Tibial nerve (tissue), 4 donors: ENCODE data around the gene PKNOX1. TPM values are rescaled to one million over a fixed set of nuclear protein-coding genes. Genes with fewer than 3 reads are reported as not detected.
"Not testable (repeated sequence)": the region's sequence is repeated elsewhere in the genome, so short reads cannot be mapped to it uniquely, and the experiment has no call there.

Source experiments
- DNase-seq, 2 donors: peaks; one replicate each; pipeline ENCODE4 v3.0.0-alpha.2; 2019; ENCODE audit warnings: low spot score in 2 of 2
- H3K27ac ChIP-seq, 4 donors: fragments of 200-600 bp; sonication (generic) in 3 of 4; one replicate each; pipeline ENCODE4 v1.5.1; 2017 to 2019; ENCODE audit warnings: mild to moderate bottlenecking in 1 of 4
- H3K27me3 ChIP-seq, 2 donors: fragments of 200-600 bp; sonication (generic) in 1 of 2; one replicate each; pipeline versions ENCODE4 v1.5.1 to v1.6.0; 2017 to 2019
- H3K36me3 ChIP-seq, 3 donors: fragments of 200-600 bp; sonication (generic); one replicate each; pipeline ENCODE4 v1.5.1; 2018 to 2019
- H3K4me1 ChIP-seq, 4 donors: fragments of 200-600 bp; sonication (generic) in 3 of 4; one replicate each; pipeline ENCODE4 v1.5.1; 2017 to 2019
- H3K4me3 ChIP-seq, 4 donors: fragments of 200-600 bp; sonication (generic) in 3 of 4; one replicate each; pipeline ENCODE4 v1.5.1; 2017 to 2019; ENCODE audit warnings: mild to moderate bottlenecking in 1 of 4, moderate library complexity in 1 of 4
- H3K9me3 ChIP-seq, 4 donors: fragments of 200-600 bp; sonication (generic) in 3 of 4; one replicate each; pipeline ENCODE4 v1.5.1; 2017 to 2019
- EP300 ChIP-seq, 2 donors: sonication (generic); formaldehyde crosslinking; IDR thresholded peaks; one replicate each; pipeline ENCODE4 v1.6.1; 2017; ENCODE audit warnings: antibody characterized with exemption in 2 of 2, mild to moderate bottlenecking in 1 of 2
- POLR2A ChIP-seq, 2 donors: fragments of 450-650 bp; IDR thresholded peaks; one replicate each; pipeline ENCODE4 v1.6.1; 2017; ENCODE audit warnings: antibody characterized with exemption in 2 of 2, mild to moderate bottlenecking in 2 of 2, moderate library complexity in 2 of 2
- WGBS, 2 donors: methylation state at CpG; one replicate each; pipeline ENCODE4 v1.1.5; 2018; 5-methylcytosine and 5-hydroxymethylcytosine counted together
- total RNA-seq, 4 donors: library from RNA; depleted of rRNA; stranded (reverse); fragments of >200 nt; gene quantifications; one replicate each; pipeline ENCODE4 v1.1.0, GENCODE V29; 2016
- TF ChIP-seq, protein P1 (sequence below), 5 experiments: fragments of 200-600 bp in 3 of 5; fragments of 450-650 bp in 2 of 5; sonication (generic) in 3 of 5; IDR thresholded peaks; one replicate each; pipeline ENCODE4 v1.5.1; 2016 to 2019; ENCODE audit warnings: antibody characterized with exemption in 5 of 5, mild to moderate bottlenecking in 3 of 5, moderate library complexity in 2 of 5

PKNOX1 gene
- total RNA-seq, 4 donors from 2014 or later = 9.0 to 23.7 (median 12.3) TPM

DNA sequence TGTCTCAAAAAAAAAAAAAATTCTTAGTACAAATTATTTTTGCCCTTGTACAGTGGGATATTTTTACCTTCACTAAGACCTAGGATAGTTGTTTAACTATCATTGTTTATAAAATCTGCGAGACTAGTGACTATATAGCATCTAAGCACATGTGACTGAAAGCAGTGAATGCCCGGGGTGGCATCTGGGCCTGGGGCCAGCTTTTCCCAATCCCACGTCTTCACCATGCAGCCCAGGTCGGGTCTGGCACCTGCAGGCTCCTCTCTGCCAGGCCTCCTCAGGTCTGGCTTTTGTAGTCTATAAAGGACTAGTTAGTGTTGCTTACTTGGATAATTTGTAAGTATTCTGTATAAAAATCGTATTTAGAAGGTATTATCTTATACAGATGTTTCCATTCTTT, 60.5 kb downstream of the PKNOX1 start:
- no peaks in the 10 kb centered on the region for H3K27me3 ChIP-seq
- TF ChIP-seq, protein P1, sequence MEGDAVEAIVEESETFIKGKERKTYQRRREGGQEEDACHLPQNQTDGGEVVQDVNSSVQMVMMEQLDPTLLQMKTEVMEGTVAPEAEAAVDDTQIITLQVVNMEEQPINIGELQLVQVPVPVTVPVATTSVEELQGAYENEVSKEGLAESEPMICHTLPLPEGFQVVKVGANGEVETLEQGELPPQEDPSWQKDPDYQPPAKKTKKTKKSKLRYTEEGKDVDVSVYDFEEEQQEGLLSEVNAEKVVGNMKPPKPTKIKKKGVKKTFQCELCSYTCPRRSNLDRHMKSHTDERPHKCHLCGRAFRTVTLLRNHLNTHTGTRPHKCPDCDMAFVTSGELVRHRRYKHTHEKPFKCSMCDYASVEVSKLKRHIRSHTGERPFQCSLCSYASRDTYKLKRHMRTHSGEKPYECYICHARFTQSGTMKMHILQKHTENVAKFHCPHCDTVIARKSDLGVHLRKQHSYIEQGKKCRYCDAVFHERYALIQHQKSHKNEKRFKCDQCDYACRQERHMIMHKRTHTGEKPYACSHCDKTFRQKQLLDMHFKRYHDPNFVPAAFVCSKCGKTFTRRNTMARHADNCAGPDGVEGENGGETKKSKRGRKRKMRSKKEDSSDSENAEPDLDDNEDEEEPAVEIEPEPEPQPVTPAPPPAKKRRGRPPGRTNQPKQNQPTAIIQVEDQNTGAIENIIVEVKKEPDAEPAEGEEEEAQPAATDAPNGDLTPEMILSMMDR (IDR thresholded peaks at IDR 0.05) = no peak
- TF ChIP-seq POLR2A (IDR thresholded peaks at IDR 0.05) (no peak), EP300 (IDR thresholded peaks at IDR 0.05) (no peak)
- H3K36me3 ChIP-seq = peaks cover 0 to 39% (median 0%) of the 10 kb centered on the region in 3 donors
- peaks cover 0 to 12% (median 0%) of the 10 kb centered on the region in 4 donors for H3K4me1 ChIP-seq
- 69 to 76% methylated on average over 5 of the region's 5 CpGs for WGBS, 2 donors
- no peaks in the 10 kb centered on the region for H3K9me3 ChIP-seq
- H3K4me3 ChIP-seq = no peak overlapping the region
- H3K27ac ChIP-seq = no peak overlapping the region
- DNase-seq = no peak

DNA sequence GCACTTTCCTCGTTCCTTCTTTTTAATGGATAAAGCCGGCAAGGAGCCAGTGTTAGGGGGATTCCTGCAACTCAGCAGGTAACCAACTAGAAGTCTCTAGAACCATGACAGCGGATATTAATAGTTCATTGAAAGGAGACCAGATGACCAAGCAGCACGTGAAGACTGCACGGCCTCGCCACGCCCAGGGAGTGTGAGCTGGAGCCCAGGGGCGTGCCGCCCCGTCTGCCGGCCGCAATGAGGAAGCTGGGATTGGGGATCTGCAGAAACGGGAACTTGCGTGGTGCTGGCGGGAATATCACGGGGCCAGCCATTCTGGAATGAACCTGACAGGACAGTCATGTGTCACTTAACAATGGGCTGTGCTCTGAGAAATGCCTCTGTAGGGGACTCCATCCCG, 62.5 kb downstream of the PKNOX1 start:
- H3K27me3 ChIP-seq, H3K9me3 ChIP-seq, H3K4me3 ChIP-seq, H3K27ac ChIP-seq, H3K4me1 ChIP-seq, DNase-seq: not testable (repeated sequence)
- WGBS, 2 donors = no CpG with 5 or more reads among the region's 17 CpGs
- peaks cover 0 to 23% (median 0%) of the 10 kb centered on the region in 3 donors for H3K36me3 ChIP-seq

DNA sequence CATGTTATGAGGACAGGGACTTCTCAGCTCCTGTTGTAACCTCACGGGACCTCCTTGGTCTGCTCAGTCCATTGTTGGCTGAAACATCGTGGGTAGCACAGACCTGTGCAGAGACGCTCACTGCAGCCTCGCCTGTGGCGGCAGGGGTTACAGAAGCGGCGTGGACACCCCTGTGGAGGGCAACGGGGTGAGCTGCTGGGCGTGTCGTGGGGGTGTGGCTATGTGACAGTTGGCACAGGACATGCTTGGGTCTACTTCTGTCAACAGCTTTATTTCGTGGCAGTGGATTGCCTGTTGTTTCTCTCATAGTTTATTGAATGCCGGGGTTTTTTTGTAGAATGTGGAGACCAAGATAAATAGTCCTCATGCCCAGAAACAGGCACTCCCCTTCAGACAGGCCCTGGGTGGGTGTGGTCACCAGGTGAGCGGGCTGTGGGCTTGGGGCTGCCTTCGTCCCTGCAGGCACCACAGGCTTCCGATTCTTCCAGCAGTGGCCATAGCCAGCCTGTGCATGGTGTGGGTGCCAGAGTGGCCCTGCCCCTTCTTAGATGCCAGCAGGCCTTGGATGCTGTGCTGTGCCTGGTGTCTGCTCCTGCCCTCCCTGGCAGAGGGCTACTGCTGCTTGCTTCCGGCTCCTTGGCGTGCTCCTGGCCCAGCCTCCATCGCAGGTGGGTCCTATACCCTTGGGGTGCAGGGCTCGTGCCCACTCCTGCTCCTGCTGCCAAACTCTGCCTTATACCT, 63.7 kb downstream of the PKNOX1 start:
- WGBS, 2 donors = 70 to 90% methylated on average over 10 to 12 of the region's 19 CpGs
- H3K27me3 ChIP-seq, DNase-seq, H3K4me1 ChIP-seq, H3K4me3 ChIP-seq, H3K27ac ChIP-seq, H3K9me3 ChIP-seq: not testable (repeated sequence)
- peaks cover 0 to 11% (median 0%) of the 10 kb centered on the region in 3 donors for H3K36me3 ChIP-seq

DNA sequence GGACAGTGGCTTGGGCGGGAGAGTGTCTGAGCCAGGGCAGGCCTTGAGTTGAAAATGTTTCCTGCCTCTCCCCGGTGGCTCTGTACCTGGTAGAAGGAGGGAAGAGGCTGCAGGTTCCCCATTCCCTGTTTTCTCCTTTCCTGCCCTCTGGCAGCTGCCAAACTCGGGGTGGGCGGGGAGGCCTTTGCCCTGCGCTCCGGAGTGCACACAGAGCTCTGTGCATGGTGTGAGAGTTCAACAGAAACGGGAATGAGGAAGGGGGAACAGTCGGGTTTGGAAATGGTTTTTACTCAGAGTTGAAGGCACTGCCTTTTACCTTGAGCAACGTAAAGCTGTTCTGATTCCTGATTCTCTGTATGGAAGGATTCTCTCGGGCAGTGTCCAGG, 64.3 kb downstream of the PKNOX1 start:
- 80 to 86% methylated on average over 2 to 4 of the region's 10 CpGs for WGBS, 2 donors
- not testable (repeated sequence) for H3K36me3 ChIP-seq, DNase-seq, H3K4me3 ChIP-seq, H3K27ac ChIP-seq, H3K27me3 ChIP-seq, H3K4me1 ChIP-seq, H3K9me3 ChIP-seq

DNA sequence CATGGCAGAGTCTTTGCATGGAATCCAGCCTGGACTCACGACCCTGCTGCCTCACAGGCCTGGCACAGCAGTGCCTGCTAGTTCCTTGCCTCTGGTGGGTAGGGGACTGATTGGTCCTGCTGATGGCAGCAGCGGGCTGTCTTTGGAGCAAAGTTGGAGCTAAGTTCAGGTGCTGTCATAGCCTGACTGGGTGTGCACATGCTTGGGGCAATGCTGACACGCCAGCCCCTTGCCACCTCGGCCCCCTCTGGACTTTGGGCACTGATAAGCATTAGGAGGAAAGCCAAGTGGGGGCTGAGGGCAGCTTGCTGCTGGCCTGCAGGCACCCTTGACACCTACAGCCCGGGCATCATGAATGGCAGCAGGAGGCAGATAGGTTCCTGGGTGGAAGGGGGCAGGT, 67.8 kb downstream of the PKNOX1 start:
- not testable (repeated sequence) for H3K27me3 ChIP-seq, H3K4me3 ChIP-seq, H3K9me3 ChIP-seq, H3K4me1 ChIP-seq, H3K36me3 ChIP-seq, DNase-seq, H3K27ac ChIP-seq
- no CpG with 5 or more reads among the region's 5 CpGs for WGBS, 2 donors

DNA sequence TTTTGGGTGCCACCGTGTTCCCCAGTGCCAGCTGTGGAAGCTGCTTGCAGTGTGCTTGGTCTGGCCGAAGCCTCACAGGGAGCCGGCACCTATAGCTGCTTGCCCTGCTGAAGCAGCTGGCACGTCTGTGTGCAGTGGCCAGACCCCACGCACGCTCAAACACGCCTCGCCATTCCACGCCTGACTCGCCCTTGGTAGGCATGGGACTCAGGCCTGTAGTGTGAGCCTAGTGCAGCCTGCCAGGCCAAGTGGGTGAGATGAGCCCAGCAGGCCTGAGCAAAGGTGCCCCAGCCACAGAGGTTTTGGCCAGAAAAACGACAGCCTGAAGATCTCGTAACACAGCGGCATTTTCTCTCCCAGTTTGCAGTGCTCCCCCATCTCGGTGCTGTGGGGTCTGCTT, 68.9 kb downstream of the PKNOX1 start:
- not testable (repeated sequence) for H3K4me1 ChIP-seq, H3K27me3 ChIP-seq, DNase-seq, H3K27ac ChIP-seq, H3K36me3 ChIP-seq, H3K4me3 ChIP-seq, H3K9me3 ChIP-seq
- WGBS, 2 donors = 60 to 98% methylated on average over 1 to 9 of the region's 14 CpGs

DNA sequence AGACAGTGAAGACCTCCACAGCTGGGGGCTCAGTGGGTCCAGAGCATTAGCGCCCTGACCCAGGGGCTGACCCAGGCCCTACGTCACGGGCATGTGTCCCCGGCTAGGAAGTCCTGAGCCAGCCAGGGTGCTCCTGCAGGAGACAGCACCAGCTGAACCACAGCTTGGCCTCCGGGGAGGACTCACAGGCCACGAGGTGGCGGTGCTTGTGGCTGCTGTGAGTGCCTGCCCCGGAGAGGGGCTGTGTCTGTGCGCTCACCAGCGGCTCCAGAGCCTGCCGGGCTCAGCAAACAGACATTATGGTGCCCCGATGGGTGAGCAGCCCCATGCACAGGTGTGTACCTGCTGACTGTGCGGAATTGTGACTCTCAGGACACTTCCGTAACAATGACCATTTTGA, 70.2 kb downstream of the PKNOX1 start:
- H3K27me3 ChIP-seq, H3K4me1 ChIP-seq, DNase-seq, H3K36me3 ChIP-seq, H3K27ac ChIP-seq, H3K9me3 ChIP-seq, H3K4me3 ChIP-seq: not testable (repeated sequence)
- no CpG with 5 or more reads among the region's 14 CpGs for WGBS, 2 donors

DNA sequence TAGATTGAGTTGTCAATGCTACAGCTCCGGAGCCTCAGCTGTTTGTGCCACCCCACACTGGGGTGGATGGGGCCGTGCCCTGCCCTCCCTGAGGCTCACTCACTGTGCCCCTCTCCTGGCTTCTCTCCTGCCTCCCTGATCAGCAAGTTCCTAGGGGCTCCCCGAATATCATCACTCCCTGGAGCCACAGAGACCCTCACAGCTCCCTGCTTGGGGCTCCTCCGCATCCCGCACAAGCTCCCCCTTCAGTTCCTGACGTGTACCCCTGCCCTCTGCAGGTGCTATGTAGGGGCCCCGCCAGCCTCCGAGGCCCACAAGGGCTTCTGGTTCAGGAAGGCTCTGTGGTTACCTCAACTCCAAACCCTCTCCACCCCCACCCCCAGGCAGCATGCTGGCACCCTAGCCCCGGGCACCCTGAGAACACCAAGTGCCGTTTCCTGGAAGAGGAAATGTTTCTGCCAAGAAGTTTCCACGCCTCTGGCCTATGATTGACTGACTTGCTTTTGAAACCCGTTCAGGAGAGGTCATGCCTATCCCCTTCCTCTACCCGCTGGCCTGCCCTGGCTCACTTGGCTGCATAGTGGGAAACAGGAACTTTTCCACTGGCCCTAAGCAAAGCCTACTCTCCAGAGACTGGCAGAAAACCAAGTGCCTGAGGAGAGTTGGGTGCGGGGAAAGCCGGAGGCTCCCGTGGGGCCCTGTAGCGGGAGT, 71.0 kb downstream of the PKNOX1 start:
- H3K27ac ChIP-seq = peak overlapping the region in 1 of 4 donors; percentile 28
- not testable (repeated sequence) for H3K4me1 ChIP-seq, H3K27me3 ChIP-seq, DNase-seq, H3K4me3 ChIP-seq, H3K36me3 ChIP-seq, H3K9me3 ChIP-seq
- WGBS, 2 donors = 51 to 55% methylated on average over 4 to 5 of the region's 17 CpGs

DNA sequence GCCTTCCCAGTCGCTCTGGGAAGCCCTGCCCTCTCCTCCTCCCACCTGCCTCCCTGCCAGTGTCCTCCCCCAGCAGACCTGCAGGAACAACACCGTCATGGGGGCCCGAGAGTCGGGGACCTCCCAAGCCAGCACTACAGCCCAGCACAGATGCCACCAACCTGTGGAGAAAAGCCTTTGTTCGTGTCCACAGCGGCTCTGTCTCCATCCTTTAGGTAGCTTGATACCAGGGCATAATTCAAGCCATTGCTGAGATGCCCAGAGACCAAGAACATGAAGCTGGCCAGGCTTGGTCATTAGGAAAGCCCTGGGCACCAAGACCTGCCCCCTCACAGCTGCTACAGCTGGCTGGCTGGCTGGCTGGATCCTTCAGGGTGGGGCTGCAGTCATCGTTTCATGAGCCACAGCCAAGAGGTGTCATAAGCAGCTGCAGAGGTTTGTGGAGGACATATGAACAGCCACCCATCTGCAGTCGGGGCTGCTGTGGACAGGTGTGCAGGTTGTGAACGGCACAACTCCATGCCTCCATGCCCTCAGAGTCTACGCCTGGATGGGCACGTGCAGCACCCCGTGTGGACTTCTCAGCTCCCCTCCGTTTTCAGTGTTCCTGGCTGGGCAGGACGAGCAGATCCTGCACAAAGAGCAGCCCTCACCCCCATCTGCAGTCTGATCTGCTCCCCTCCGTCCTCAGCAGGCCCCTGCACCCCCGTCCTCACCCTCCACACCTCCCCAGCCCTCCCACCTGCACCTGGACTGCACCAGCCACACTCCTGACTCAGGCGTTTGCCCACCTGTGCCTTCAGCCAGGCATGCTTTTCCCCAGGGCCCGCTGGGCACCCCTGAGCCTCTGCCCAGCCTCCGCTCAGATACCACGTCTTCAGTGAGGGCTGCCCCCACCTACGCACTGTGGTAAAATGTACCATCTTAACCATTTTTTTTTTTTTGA, 71.8 kb downstream of the PKNOX1 start:
- H3K27ac ChIP-seq, DNase-seq, H3K36me3 ChIP-seq, H3K4me3 ChIP-seq, H3K9me3 ChIP-seq, H3K4me1 ChIP-seq, H3K27me3 ChIP-seq: not testable (repeated sequence)
- 68 to 97% methylated on average over 6 of the region's 21 CpGs for WGBS, 2 donors

DNA sequence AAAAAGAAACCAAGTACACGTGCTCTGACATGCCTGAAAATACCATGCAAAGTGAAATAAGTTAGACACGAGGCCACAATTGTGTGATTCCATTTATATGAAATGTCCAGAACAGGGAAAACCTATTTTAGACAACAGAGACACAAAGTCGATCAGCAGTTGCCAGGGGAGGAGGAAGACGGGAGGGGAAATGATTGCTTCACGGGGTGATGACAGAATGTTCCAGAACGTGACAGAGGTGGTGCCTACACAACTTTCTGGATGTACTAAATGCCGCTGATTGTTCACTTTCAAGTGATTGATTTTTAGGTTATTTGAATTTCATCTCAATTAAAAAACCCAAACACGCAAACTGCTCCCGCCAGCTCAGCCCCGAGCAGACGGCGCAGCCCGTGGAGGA, 78.8 kb downstream of the PKNOX1 start:
- not testable (repeated sequence) for H3K9me3 ChIP-seq, DNase-seq, H3K36me3 ChIP-seq, H3K27ac ChIP-seq, H3K27me3 ChIP-seq, H3K4me3 ChIP-seq, H3K4me1 ChIP-seq
- WGBS, 2 donors = no CpG with 5 or more reads among the region's 13 CpGs

DNA sequence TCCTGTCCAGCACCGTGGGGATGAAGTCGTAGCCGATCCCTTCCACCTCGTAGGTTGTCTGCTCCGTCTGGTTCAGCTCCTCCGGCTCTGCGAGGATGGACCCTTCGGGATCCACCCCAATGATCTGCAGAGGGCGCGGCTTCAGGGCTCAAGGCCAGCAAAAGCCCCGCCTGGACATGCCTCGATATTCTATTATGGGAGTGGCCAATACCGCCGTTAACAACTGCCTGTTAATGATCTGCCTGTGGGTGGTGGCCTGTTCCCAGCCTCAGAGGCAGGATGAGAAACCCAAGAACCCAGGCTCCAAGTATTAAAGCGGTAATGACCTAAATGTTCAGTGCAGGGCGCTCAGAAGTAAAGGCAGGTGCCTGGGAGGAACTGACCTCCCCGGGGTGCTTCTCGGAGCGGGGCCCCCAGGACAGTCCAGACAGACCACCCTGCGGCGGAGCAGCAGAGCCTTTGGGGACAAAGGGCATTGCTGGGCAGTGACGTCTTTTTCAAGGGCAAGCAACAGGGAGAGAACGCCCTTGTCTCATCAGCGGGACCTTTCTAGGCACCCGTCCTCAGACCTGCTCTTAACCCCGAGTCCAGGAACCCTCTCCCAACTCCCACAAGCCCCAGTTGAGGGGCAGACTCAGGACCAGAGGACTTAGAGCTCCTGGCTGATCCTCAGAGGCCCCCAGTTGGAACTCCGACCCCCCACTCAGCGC, 88.7 kb downstream of the PKNOX1 start:
- H3K4me3 ChIP-seq, H3K9me3 ChIP-seq, H3K27ac ChIP-seq, H3K36me3 ChIP-seq, H3K27me3 ChIP-seq, H3K4me1 ChIP-seq, DNase-seq: not testable (repeated sequence)
- no CpG with 5 or more reads among the region's 28 CpGs for WGBS, 2 donors
